ENCODE measurements around the gene DOP1A.

Gene DOP1A

DNA sequence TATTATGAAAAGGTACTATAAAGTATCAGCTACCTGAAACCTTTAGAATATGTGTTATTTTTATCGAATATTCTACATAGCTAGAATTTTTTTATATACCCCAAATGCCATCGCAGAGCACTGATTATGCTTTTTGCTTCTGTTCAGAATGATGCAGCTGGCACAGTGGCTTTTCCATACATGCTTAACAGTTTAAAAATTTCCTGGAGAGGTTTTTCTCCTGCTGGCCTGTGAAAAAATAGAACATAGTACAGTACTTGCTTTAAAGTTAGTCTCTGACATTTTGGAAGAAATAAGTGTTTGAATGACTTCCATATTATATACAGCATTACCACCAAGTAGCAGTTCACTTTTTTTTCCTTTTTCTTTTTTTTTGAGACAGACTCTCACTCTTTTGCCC, 5.3 kb downstream of the DOP1A start:
- DNase-seq: no peak

DNA sequence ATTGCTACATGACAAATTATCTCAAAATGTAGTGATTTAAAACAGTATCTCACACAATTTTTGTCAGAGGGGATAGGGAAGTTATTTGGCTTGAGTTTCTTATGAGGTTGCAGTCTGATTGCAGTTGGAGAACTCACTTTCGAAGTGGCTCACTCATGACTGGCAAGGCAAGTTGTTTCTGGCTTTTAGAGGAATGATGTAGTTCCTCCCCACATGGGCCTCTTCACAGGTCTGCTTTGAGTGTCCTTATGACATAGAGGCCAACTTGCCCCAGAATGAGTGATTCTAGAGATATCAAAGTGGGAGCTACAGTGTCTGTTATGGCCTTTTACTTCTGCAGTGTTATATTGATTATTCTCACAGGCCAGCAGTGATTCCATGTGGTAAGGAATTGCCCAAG, 6.1 kb downstream of the DOP1A start:
- DNase-seq: no peak

GRCh38 chr6:83083476-83083875, 16.0 kb downstream of the DOP1A start:
- no peak for DNase-seq

DNA sequence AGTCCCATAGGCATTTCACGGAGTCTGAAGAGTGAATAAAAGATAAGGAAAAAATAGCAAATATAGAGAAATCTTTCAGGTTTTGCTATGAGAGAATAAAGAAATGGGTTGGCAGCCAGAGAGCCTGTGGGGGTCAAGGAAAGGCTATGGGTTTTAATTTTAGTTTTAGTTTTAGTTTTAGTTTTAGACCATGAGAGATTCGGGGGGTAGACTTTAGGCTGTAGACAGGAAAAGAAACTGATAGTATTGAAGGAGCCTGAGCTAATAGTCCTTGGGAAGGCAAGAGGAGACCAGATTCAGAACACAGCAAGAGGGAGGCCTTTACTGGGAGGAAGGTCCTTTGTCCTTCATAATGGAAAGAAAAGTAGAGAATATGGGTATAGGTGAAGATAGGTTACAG, 19.3 kb downstream of the DOP1A start:
- no peak for DNase-seq

GRCh38 chr6:83092756-83093399, 25.4 kb downstream of the DOP1A start:
- no peak for DNase-seq

DNA sequence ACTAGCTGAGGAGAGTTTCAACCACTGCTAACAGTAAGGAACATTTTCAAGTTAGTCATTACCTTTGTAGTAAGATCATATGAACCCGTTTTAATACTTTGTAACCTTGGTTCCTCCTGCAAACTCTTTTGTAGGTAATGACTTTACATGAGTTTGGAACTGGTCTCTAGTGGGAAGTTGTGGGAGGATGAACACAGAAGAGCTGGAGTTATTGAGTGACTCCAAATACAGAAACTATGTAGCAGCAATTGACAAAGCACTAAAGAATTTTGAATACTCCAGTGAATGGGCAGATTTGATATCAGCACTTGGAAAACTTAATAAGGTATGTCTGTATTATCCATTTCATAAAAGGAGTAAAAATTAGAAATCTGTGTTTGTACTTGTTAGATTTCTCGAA, 29.3 kb downstream of the DOP1A start:
- no peak for DNase-seq

DNA sequence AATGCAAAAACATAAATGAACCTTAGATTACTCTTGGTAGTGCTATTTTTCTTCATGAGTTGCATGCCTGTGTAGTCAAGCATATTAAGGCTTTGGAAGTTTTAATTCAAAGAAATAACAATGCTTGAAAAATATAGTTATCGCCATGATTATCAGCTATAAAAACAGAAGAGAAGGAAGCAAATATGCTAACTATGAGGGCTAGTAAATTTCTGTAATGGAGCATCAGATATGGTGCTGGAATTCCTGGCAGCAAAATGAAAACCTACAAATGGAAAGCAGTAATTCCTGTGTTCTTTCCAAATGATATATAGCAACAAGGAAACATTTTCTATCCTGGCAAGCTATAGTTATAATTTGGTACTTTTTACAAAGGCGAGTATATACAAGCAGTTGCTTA, 29.7 kb downstream of the DOP1A start:
- no peak for DNase-seq

GRCh38 chr6:83097675-83098074, 30.2 kb downstream of the DOP1A start:
- no peak for DNase-seq

- DNase-seq: no peak
Measured at GRCh38 chr6:83098589-83098988, 31.1 kb downstream of the DOP1A start.

- no peak for DNase-seq
Measured at GRCh38 chr6:83108378-83108777, 40.9 kb downstream of the DOP1A start.

DNA sequence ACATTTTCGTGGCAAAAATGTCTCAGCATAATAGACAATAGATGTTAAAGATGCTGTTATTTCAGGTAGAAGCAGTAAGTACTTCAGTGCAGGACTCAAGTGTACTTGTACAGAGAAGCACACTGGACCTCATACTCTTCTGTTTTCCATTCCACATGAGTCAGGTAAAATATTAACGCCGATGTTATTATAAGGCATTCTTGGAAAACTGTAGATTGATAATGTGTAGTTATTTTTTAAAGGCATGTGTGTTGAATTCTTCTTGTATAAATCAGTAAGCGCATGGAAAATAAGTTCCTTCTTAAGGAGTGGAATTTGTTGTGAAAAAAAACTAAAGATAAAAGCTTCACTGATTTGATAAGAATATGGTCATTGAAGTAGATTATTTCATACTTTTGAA, 45.8 kb downstream of the DOP1A start:
- no peak for DNase-seq

DNA sequence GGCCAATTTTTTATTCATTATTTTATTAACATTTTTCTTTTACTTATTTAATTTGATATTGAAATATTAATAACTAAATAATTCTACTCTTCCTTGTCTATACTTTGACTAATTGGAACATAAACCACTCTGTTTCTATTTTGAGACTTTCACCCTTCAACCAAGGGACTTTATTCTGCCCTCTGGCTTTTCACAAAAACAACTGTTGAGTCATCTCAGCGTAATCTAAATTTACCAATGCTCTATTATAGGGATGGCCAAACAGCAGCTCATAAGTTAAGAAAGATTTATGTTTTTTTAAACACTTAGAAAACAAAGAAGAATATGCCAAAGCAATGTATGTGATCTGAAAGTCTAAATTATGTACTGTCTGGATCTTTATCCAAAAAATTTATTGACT, 46.7 kb downstream of the DOP1A start:
- no peak for DNase-seq

DNA sequence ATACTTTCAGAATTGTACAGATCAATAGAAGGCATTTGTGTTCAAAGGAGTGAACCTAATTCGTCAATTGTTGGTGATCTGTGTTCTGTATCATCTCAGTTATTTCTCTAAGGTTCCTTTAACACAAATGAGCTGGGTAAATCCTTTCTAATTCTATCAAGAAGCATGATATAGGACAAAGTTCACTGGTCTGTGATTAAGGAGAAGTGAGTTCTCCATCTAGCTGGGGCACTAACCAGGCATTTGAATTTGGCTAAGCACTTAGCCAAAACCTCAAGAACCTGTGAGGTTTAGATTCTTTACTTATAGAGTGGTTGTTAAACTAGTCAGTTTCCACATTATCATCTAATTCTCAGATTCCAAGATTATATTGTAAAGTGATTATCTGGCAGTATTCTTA, 50.3 kb downstream of the DOP1A start:
- no peak for DNase-seq

DNA sequence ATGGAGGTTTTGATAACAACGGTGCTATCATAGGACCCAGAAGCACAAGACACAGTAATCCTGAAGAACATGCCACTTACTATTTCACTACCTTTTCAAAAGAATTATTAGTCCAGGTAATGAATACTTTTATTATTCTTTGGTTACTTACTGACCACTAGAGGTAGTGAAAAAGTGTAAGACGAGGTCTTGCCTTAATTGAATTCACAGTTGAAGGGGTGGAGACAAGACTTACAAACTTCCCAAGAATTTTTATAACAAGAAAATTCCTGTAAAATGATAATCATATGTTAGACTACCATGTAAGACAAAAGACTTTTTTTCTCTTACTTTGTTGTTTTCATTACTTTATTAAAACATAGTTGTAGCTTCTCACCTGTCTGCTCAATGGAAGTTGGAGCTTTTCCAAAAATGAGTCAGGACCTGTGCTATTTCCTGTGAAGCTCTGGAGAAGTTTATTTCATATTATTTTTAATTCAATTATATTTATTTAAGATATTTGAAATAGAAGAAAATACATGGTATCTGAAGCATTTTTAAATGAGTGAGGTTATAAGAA, 52.4 kb downstream of the DOP1A start:
- DNase-seq: no peak

GRCh38 chr6:83124553-83124952, 57.1 kb downstream of the DOP1A start:
- no peak for DNase-seq

- no peak for DNase-seq
Measured at GRCh38 chr6:83125425-83125824, 58.0 kb downstream of the DOP1A start.

DNA sequence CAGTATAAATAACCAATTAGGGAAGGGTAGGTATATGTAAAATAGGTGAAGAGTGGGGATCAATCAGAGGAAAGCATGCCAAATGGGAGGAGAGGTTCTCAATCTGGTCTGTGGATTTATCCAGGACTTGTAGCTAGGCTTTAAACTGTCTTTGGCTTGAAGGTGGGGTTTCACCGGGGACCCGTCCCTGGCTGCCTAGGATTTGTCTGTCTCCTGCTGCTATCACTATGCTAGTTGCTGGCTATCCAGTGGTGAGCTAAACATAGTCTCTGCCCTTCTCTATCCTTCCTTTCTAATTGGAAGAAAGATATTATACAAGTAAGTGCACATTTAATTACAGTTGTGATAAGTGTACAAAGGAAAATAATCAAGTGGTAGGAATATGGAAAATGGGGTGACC, 58.8 kb downstream of the DOP1A start:
- no peak for DNase-seq

DNA sequence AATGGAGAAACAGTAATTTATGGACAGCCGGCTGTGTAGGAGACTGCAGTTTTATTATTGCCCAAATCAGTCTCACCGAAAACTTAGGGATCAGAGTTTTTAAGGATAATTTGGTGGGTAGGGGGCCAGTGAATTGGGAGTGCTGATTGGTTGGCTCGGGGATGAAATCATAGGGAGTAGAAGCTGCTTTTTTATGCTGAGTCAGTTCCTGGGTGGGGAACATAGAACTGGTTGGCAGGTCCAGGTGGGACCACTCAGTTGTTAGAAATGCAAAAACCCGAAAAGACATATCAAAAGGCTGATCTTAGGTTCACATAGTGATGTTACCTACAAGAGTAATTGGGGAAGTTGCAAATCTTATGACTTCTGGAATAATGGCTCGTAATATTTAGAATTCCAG, 59.3 kb downstream of the DOP1A start:
- DNase-seq: no peak

DNA sequence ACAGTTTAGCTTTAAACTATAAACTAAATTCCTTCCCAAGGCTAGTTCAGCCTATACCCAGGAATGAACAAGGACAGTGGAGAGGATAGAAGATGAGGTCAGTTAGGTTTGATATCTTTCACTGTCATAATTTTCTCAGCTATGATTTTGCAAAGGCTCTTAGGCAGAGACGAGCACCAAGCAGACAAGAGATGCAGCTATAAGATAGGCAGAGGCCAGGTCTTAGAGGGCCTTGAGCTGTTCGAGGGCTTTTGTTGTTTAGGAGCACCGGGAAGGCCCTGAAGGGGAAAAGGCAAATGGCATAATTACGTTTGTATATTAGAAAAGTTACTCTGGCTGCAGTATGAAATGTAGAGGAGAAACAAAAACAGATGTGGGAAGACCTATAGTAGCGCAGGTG, 59.8 kb downstream of the DOP1A start:
- no peak for DNase-seq

GRCh38 chr6:83127976-83128375, 60.5 kb downstream of the DOP1A start:
- no peak for DNase-seq

GRCh38 chr6:83132121-83132520, 64.7 kb downstream of the DOP1A start:
- DNase-seq: no peak

GRCh38 chr6:83138118-83138722, 70.7 kb downstream of the DOP1A start:
- DNase-seq: no peak

DNA sequence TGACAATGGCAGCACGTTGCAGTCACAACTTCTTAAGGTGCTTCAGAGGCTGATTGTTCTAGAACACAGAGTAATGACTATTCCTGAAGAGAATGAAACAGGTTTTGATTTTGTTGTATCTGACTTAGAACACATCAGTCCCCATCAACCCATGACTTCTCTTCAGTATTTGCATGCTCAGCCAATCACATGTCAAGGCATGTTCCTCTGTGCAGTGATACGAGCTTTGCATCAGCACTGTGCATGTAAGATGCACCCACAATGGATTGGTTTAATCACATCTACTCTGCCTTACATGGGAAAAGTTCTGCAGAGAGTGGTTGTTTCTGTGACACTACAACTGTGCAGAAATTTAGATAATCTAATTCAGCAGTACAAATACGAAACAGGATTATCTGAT, 71.3 kb downstream of the DOP1A start:
- DNase-seq: no peak

DNA sequence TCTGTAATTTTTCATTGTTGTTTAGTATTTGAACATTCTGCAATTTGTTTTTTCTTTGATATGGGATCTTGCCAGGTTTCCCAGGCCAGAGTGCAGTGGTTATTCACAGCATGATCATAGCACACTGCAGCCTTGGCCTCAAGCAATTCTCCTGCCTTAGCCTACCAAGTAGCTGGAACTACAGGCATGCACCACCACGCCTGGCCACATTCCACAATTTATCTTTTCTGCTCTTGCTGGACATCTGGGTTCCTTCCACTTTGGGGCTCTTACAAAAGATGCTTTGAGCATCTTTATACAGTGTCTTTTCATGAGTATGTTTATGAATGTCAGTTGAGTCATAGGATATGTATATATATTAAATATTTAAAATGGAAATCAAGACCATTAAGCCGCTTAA, 83.6 kb downstream of the DOP1A start:
- DNase-seq: no peak

DNA sequence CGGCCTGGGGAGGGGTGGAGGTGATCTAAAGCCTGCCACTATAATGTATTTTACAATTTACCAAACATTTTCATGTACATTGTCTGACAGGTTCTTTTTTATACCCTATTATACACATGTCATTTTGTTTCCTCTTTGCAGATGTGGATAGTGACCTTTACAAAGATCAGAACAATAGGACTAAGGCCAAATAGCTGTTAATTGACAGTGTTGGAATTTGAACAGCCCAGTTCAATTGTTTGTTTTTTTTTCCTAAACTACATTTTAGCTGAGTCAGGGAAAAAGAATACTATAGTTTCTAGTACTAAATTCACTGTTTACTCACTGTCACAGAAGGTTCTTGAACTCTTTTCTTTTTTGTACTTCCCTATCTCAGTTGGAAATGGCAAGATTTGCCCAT, 85.4 kb downstream of the DOP1A start:
- no peak for DNase-seq

All from activated CD4-positive, alpha-beta T cell treated with anti-CD3 and anti-CD28 coated beads, Interleukin-10, Interleukin-2, amounts not matched to agents 100 ng/mL and 50 ng/mL, durations not matched to agents 16 hours and 8 hours (primary cell).